Panc1 (cell line): Measurements from ENCODE around the gene CANT1.

Source experiments
- POLR2AphosphoS5 ChIP-seq: IDR thresholded peaks from 2 replicates; pipeline ENCODE4 v1.6.1; 2012; ENCODE audit warnings: mild to moderate bottlenecking, low read depth, low read length, moderate library complexity
- SIN3A ChIP-seq: IDR thresholded peaks from 2 replicates; pipeline ENCODE4 v1.6.1; 2012; ENCODE audit warnings: low read depth, mild to moderate bottlenecking, low read length, moderate library complexity, borderline replicate concordance; ENCODE audit not compliant: insufficient read depth
- TCF7L2 ChIP-seq: IDR thresholded peaks from 2 replicates; pipeline ENCODE4 v1.6.1; 2011; ENCODE audit warnings: mild to moderate bottlenecking, low read depth, low read length, inconsistent platforms
- TF ChIP-seq, protein P1 (sequence below): fragments of 450-650 bp; IDR thresholded peaks from 2 replicates; pipeline ENCODE4 v1.5.1; 2017; ENCODE audit warnings: mild to moderate bottlenecking
- TF ChIP-seq, protein P2 (sequence below), 2 experiments: IDR thresholded peaks; 2 replicates each; pipeline ENCODE4 v1.6.1; 2011 to 2012; ENCODE audit warnings: low read depth in 2 of 2, control low read depth in 1 of 2, low read length in 1 of 2, mild to moderate bottlenecking in 1 of 2, moderate library complexity in 1 of 2; ENCODE audit not compliant: insufficient read depth in 1 of 2

DNA sequence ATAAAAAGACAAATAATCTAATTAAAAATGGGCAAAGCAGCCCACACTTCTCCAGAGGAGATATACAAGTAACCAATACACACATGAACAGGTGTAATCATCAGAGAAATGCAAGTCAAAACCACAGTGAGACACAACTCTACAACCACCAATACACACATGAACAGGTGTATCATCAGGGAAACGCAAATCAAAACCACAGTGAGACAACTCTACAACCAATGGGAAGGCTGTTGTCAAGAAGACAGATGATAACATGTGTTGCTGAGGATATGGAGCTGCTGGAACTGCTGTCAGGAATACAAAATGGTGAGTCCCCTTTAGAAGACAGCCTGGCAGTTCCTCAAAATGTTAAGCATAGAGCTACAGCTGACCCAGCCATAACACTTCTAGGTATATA is 42.6 kb upstream of the CANT1 start:
- TF ChIP-seq, protein P1, sequence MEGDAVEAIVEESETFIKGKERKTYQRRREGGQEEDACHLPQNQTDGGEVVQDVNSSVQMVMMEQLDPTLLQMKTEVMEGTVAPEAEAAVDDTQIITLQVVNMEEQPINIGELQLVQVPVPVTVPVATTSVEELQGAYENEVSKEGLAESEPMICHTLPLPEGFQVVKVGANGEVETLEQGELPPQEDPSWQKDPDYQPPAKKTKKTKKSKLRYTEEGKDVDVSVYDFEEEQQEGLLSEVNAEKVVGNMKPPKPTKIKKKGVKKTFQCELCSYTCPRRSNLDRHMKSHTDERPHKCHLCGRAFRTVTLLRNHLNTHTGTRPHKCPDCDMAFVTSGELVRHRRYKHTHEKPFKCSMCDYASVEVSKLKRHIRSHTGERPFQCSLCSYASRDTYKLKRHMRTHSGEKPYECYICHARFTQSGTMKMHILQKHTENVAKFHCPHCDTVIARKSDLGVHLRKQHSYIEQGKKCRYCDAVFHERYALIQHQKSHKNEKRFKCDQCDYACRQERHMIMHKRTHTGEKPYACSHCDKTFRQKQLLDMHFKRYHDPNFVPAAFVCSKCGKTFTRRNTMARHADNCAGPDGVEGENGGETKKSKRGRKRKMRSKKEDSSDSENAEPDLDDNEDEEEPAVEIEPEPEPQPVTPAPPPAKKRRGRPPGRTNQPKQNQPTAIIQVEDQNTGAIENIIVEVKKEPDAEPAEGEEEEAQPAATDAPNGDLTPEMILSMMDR: no peak
- TF ChIP-seq TCF7L2 (no peak), SIN3A (no peak), POLR2AphosphoS5 (no peak)
- TF ChIP-seq, protein P2, sequence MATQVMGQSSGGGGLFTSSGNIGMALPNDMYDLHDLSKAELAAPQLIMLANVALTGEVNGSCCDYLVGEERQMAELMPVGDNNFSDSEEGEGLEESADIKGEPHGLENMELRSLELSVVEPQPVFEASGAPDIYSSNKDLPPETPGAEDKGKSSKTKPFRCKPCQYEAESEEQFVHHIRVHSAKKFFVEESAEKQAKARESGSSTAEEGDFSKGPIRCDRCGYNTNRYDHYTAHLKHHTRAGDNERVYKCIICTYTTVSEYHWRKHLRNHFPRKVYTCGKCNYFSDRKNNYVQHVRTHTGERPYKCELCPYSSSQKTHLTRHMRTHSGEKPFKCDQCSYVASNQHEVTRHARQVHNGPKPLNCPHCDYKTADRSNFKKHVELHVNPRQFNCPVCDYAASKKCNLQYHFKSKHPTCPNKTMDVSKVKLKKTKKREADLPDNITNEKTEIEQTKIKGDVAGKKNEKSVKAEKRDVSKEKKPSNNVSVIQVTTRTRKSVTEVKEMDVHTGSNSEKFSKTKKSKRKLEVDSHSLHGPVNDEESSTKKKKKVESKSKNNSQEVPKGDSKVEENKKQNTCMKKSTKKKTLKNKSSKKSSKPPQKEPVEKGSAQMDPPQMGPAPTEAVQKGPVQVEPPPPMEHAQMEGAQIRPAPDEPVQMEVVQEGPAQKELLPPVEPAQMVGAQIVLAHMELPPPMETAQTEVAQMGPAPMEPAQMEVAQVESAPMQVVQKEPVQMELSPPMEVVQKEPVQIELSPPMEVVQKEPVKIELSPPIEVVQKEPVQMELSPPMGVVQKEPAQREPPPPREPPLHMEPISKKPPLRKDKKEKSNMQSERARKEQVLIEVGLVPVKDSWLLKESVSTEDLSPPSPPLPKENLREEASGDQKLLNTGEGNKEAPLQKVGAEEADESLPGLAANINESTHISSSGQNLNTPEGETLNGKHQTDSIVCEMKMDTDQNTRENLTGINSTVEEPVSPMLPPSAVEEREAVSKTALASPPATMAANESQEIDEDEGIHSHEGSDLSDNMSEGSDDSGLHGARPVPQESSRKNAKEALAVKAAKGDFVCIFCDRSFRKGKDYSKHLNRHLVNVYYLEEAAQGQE (IDR thresholded peaks at IDR 0.05; ENCODE audit: insufficient read depth in 1 of 2, low read depth in 2 of 2, low read length in 1 of 2): no peak
